IgD-negative memory B cell (primary cell): ENCODE data around the gene CORT. TPM values are rescaled to one million over a fixed set of nuclear protein-coding genes. Genes with fewer than 3 reads are reported as not detected.
A peak's percentile ranks its signal among the peaks of the same experiment; 100 is the strongest.
"Not testable (repeated sequence)": the region's sequence is repeated elsewhere in the genome, so short reads cannot be mapped to it uniquely, and the experiment has no call there.

Experiments
- H3K27ac Mint-ChIP-seq, 3 donors: one replicate each; pipeline ENCODE4 v1.8.0; 2020 to 2022; ENCODE audit warnings: mild to moderate bottlenecking in 3 of 3, mixed read lengths in 3 of 3, moderate library complexity in 1 of 3
- H3K27me3 Mint-ChIP-seq: one replicate; pipeline ENCODE4 v1.8.0; 2021; ENCODE audit warnings: mixed read lengths
- H3K36me3 Mint-ChIP-seq: one replicate; pipeline ENCODE4 v1.8.0; 2020; ENCODE audit warnings: mild to moderate bottlenecking, mixed read lengths
- H3K4me1 Mint-ChIP-seq, 3 donors: one replicate each; pipeline ENCODE4 v1.8.0; 2020 to 2022; ENCODE audit warnings: mixed read lengths in 3 of 3, mild to moderate bottlenecking in 1 of 3
- H3K4me3 Mint-ChIP-seq, 4 donors: one replicate each; pipeline ENCODE4 v1.8.0; 2020 to 2022; ENCODE audit warnings: mild to moderate bottlenecking in 4 of 4, mixed read lengths in 4 of 4, moderate library complexity in 3 of 4
- H3K9me3 Mint-ChIP-seq, 3 donors: one replicate each; pipeline ENCODE4 v1.8.0; 2020 to 2021; ENCODE audit warnings: mixed read lengths in 3 of 3, mild to moderate bottlenecking in 1 of 3
- polyA plus RNA-seq: library from polyadenylated mRNA; unstranded; fragments of 300-500 nt; fragmentation: Illumina TruSeq; gene quantifications from one replicate; pipeline ENCODE4 v1.2.3, GENCODE V29; 2021

The CORT gene, protein sequence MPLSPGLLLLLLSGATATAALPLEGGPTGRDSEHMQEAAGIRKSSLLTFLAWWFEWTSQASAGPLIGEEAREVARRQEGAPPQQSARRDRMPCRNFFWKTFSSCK
- polyA plus RNA-seq = not detected

DNA sequence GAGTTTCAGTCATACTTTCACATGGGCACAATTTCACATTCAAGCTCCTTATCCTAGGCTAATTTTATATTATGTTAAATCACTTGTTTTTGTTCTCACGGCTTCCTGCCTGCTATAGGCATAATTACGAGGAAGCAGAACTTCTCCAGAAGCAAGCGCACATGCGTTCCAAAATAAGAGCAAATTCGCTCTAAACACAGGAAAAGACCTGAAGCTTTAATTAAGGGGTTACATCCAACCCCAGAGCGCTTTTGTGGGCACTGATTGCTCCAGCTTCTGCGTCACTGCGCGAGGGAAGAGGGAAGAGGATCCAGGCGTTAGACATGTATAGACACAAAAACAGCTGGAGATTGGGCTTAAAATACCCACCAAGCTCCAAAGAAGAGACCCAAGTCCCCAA is at the start of gene CORT:
CORT (plus strand) TSS at position 281 of the 400 bp plus-strand sequence. CDS start 193 bp downstream, outside the sequence.
- Mint-ChIP-seq H3K9me3 (no peaks in the 10 kb centered on the region), H3K27me3 (no peaks in the 10 kb centered on the region), H3K4me3 (no peak within 1 kb of the TSS), H3K4me1 (no peaks in the 10 kb centered on the region), H3K36me3 (no peaks in the 10 kb centered on the region), H3K27ac (no peak within 1 kb of the TSS)

DNA sequence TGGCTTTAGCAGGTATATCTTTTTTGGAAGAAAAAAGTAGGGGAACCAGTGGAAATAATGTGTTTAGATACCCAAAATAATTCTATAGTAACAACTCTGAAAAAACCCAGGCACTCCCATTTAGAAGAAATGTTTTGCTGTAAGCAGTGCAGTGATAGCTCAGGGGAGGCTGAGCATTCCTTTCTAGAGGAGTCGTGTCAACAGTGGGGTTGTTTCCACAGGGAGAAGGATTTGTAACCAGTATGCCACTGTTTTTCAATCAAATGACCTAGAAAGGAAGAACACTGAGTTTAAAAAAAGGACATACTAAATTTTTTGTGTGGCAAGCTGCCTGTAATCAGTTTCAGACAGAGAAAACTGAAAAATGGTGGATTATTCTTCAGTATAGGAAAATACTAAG is 48.5 kb upstream of the CORT start:
- peak overlapping the region in 1 of 4 donors; percentile 41 for H3K4me3 Mint-ChIP-seq

DNA sequence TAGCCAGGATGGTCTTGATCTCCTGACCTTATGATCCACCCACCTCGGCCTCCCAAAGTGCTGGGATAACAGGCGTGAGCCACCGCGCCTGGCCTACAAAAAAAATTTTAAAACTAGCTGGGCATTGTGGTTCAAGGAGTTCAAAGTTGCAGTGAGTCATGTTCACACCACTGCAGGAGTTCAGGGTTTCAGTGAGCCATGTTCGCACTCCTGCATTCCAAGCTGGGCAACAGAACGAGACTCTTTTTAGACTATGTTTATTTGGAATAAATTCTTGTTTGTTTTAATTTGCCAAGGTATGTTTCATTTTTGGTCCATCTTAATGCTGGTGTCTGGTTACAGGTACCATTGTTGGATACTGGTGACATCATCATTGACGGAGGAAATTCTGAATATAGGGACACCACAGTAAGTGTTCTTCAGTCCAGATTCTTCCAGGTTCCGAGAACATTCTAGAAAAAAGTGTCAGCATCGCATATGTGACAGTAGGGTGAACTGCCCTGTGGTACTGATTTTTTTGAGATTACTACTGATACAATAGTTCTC is 47.0 kb upstream of the CORT start:
- Mint-ChIP-seq H3K27ac (no peak overlapping the region), H3K36me3 (peaks cover 7% of the 10 kb centered on the region), H3K9me3 (no peaks in the 10 kb centered on the region), H3K4me3 (peak overlapping the region in 1 of 4 donors; percentile 7), H3K27me3 (no peaks in the 10 kb centered on the region), H3K4me1 (peaks cover 10 to 15% (median 14%) of the 10 kb centered on the region in 3 donors)

More for the DNA sequence above, 48.5 kb upstream of the CORT start:
- Mint-ChIP-seq H3K4me1 (peaks cover 10 to 17% (median 15%) of the 10 kb centered on the region in 3 donors), H3K27me3 (no peaks in the 10 kb centered on the region), H3K27ac (no peak overlapping the region), H3K9me3 (no peaks in the 10 kb centered on the region), H3K36me3 (peaks cover 7% of the 10 kb centered on the region)

DNA sequence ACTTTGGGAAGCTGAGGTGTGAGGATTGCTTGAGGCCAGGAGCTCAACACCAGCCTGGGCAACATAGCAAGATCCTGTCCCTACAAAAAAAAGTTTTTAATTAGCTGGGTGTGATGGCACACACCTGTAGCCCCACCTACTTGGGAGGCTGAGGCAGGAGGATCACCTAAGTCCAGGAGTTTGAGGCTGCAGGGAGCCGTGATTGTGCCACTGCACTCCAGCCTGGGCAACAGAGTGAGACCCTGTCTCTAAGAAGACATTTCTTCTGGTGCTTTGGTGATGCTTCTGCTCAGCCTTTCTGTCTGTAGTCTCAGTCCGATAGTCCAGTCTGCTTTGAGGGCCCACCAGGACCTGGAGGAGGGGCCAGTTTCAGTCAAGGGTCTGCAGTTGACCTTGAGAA is 42.6 kb upstream of the CORT start:
- H3K27me3 Mint-ChIP-seq = no peaks in the 10 kb centered on the region
- H3K27ac Mint-ChIP-seq = no peak overlapping the region
- peaks cover 7% of the 10 kb centered on the region for H3K36me3 Mint-ChIP-seq
- no peak overlapping the region for H3K4me3 Mint-ChIP-seq
- peaks cover 0 to 4% (median 0%) of the 10 kb centered on the region in 3 donors for H3K4me1 Mint-ChIP-seq
- H3K9me3 Mint-ChIP-seq = no peaks in the 10 kb centered on the region

DNA sequence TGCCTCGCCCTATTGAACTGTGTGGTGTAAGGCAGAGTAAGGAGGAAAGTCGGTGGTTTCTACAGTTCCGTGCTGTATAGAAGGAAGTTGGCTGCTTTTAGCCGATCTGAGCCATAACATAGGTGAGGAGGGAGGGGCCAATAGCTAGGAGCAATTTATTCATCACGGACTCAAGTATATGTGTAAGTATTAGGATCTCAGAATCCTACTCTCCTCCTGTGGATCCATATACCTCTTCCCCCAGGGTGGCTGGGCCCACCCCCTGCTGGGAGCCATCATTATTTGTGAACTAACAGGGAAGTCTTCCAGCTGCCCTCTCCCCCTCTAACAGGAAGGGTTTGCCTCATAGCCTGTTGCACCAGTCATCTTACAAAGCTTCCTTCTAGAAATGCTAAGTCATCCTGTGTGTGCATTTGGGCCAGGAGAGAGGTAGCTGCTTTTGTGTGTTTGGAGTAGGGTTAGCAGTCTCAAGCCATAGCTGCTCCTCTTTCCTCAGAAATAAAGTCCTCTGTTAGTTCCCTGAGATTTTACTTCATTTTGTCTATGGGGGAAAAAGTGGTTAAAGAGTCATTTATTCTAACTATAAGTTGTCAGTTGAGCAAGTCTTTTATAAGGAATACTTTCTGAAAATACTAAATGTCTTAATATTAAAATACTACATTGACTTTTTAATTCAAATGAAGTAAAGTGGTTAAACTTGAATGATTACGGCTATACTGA is 34.5 kb upstream of the CORT start:
- Mint-ChIP-seq H3K4me3 (no peak overlapping the region), H3K36me3 (peaks cover 11% of the 10 kb centered on the region), H3K27me3 (no peaks in the 10 kb centered on the region), H3K9me3 (no peaks in the 10 kb centered on the region), H3K27ac (no peak overlapping the region), H3K4me1 (no peaks in the 10 kb centered on the region)

DNA sequence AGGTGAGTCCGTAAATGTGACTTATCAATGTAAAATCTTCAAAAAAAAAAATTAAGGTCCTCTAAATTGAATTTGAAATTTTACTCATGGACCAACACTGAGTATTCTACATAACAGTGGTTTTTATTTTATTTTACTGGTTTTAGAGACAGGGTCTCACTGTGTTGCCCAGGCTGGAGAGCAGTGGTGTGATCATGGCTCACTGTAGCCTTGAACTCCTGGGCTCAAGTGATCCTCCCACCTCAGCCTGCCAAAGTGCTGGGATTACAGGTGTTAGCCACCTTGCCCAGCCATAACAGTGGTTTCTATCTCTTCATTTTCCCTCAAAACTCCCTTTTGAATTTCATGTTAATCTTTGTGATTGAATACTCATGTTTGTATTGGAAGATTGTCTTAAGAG is 33.9 kb upstream of the CORT start:
- H3K27ac Mint-ChIP-seq, H3K27me3 Mint-ChIP-seq, H3K9me3 Mint-ChIP-seq, H3K4me1 Mint-ChIP-seq, H3K4me3 Mint-ChIP-seq: not testable (repeated sequence)
- peaks cover 11% of the 10 kb centered on the region for H3K36me3 Mint-ChIP-seq

DNA sequence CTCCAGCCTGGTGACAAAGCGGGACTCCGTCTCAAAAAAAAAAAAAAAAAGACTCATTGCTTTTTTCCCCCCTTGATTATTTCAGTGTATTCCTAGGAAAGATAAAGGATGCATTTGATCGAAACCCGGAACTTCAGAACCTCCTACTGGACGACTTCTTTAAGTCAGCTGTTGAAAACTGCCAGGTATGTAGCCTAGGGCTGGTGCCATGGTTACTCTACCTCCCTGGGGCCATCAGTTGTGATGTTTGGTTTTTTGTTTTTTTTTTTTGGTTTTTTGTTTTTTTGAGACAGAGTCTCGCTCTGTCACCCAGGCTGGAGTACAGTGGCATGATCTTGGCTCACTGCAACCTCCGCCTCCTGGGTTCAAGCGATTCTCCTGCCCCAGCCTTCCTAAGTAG is 31.1 kb upstream of the CORT start:
- Mint-ChIP-seq H3K27ac (peak overlapping the region in 1 of 3 donors; percentile 59), H3K36me3 (peaks cover 11% of the 10 kb centered on the region)
- not testable (repeated sequence) for H3K27me3 Mint-ChIP-seq, H3K4me1 Mint-ChIP-seq, H3K4me3 Mint-ChIP-seq, H3K9me3 Mint-ChIP-seq

DNA sequence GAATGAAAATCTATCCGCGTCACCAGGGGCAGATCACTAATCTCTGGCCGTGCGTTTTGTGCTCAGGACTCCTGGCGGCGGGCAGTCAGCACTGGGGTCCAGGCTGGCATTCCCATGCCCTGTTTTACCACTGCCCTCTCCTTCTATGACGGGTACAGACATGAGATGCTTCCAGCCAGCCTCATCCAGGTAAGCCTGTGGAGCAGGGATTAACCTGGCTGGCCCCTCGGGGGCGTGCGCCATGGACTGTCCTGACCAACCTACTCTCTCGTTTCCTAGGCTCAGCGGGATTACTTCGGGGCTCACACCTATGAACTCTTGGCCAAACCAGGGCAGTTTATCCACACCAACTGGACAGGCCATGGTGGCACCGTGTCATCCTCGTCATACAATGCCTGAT is 30.5 kb upstream of the CORT start:
- no peaks in the 10 kb centered on the region for H3K9me3 Mint-ChIP-seq
- peaks cover 11% of the 10 kb centered on the region for H3K36me3 Mint-ChIP-seq

DNA sequence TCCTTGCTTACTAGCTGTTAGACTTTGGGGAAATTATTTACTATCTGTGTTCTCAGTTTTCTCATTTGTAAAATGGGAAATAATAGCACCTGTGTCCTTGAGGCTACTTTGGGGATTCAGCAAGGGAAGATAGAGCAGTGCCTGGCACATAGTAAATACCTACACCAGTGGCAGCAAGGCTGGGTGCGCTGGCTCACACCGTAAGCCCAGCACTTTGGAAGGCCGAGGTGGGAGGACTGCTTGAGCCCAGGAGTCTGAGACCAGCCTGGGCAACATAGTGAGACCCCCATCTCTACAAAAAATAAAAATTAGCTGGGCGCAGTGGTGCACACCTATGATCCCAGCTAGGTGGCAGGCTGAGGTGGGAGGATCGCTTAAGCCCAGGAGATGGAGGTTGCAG is 28.2 kb upstream of the CORT start:
- no peak overlapping the region for H3K27ac Mint-ChIP-seq
- peaks cover 11% of the 10 kb centered on the region for H3K36me3 Mint-ChIP-seq
- no peaks in the 10 kb centered on the region for H3K27me3 Mint-ChIP-seq
- H3K9me3 Mint-ChIP-seq = no peaks in the 10 kb centered on the region
- H3K4me1 Mint-ChIP-seq = no peaks in the 10 kb centered on the region
- no peak overlapping the region for H3K4me3 Mint-ChIP-seq

More for the DNA sequence above, 30.5 kb upstream of the CORT start:
- Mint-ChIP-seq H3K27me3 (no peaks in the 10 kb centered on the region), H3K27ac (peak overlapping the region in 1 of 3 donors; percentile 59), H3K4me3 (no peak overlapping the region), H3K4me1 (no peaks in the 10 kb centered on the region)

DNA sequence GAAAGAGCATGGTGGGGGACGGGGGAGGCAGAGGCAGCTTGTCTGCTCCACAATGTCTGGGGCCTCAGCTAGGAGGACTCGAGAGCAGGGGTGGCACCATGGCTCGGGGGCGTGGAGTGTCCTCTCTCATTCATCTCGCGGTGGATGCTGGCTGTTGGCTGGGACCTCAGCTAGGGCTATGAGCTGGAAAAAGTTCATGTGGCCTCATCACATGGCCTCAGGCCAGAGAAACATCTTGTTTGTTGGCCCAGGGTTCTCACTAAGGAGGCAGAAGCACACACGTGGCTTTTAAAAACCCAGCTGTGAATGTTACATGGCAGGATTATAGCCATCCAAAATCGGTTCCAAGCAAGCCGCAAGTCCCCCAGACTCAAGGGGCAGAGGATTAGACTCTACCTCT is 25.8 kb upstream of the CORT start:
- Mint-ChIP-seq H3K4me3 (no peak overlapping the region), H3K4me1 (peaks cover 0 to 2% (median 2%) of the 10 kb centered on the region in 3 donors), H3K36me3 (peaks cover 6% of the 10 kb centered on the region), H3K9me3 (no peaks in the 10 kb centered on the region), H3K27me3 (no peaks in the 10 kb centered on the region), H3K27ac (no peak overlapping the region)

DNA sequence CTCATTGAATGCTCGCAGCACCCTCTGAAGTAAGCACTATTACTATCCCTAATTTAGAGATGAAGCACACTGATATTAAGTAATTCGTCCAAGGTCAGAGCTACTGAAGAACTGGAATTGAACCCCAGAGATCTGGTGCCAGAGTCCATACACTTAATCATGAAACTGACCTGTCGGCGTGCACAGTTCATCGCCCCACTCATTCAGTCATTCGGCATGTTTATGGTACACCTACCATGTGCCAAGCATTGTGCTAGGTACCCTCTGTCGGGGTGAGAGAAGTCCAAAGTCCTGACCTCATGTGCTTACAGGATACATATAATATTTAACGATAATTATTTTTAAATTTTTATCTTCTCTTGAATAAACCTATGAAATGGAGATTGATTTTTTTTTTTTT is 25.2 kb upstream of the CORT start:
- Mint-ChIP-seq H3K9me3 (no peaks in the 10 kb centered on the region), H3K36me3 (peaks cover under 1% of the 10 kb centered on the region), H3K27ac (no peak overlapping the region), H3K27me3 (no peaks in the 10 kb centered on the region), H3K4me1 (peaks cover 0 to 4% (median 2%) of the 10 kb centered on the region in 3 donors), H3K4me3 (no peak overlapping the region)

DNA sequence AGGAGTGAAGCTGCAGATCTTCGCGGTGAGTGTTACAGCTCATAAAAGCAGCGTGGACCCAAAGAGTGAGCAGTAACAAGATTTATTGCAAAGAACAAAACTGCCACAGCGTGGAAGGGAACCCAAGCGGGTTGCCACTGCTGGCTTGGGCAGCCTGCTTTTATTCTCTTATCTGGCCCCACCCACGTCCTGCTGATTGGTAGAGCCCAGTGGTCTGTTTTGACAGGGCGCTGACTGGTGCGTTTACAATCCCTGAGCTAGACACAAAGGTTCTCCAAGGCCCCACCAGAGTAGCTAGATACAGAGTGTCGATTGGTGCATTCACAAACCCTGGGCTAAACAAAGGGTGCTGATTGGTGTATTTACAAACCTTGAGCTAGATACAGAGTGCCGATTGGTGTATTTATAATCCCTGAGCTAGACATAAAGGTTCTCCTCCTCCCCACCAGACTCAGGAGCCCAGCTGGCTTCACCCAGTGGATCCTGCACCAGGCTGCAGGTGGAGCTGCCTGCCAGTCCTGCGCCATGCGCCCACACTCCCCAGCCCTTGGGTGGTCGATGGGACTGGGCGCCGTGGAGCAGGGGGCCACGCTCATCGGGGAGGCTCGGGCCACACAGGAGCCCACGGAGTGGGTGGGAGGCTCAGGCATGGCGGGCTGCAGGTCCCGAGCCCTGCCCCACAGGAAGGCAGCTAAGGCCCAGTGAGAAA is 23.9 kb upstream of the CORT start:
- H3K27ac Mint-ChIP-seq, H3K36me3 Mint-ChIP-seq, H3K27me3 Mint-ChIP-seq, H3K4me3 Mint-ChIP-seq, H3K9me3 Mint-ChIP-seq: not testable (repeated sequence)
- H3K4me1 Mint-ChIP-seq = peaks cover 3 to 12% (median 7%) of the 10 kb centered on the region in 3 donors

DNA sequence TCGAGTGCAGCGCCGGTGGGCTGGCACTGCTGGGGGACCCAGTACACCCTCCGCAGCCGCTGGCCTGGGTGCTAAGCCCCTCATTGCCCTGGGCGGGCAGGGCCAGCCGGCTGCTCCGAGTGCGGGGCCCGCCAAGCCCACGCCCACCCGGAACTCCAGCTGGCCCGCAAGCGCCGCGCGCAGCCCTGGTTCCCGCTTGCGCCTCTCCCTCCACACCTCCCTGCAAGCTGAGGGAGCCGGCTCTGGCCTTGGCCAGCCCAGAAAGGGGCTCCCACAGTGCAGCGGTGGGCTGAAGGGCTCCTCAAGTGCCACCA is 23.3 kb upstream of the CORT start:
- not testable (repeated sequence) for H3K9me3 Mint-ChIP-seq, H3K4me3 Mint-ChIP-seq, H3K27me3 Mint-ChIP-seq, H3K27ac Mint-ChIP-seq, H3K36me3 Mint-ChIP-seq
- H3K4me1 Mint-ChIP-seq = peaks cover 6 to 16% (median 12%) of the 10 kb centered on the region in 3 donors

DNA sequence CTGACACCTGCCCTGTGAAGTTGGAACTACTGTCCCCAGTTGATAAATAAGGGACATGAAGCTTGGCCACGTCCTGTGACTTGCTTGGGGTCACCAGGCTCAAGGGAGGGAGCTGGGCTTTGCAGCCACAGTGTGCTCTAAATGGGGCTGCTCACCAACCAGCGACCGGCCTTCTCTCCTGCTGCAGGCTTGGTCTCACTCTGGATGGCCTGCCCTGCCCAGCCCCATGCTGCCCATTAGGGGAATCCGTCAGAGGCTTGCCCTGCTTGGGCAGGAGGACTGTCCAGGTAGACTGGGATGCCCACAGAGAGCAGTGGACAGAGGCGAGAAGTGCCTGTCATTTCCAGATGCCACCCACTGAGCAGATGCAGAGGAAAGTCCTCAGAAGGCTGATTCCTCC is 20.8 kb upstream of the CORT start:
- peak overlapping the region in 2 of 4 donors; percentile 39 to 68 for H3K4me3 Mint-ChIP-seq
- H3K27ac Mint-ChIP-seq = peak overlapping the region in 2 of 3 donors; percentile 39 to 97
- peaks cover 15 to 19% (median 18%) of the 10 kb centered on the region in 3 donors for H3K4me1 Mint-ChIP-seq
- H3K36me3 Mint-ChIP-seq = no peaks in the 10 kb centered on the region
- H3K9me3 Mint-ChIP-seq = no peaks in the 10 kb centered on the region
- H3K27me3 Mint-ChIP-seq = no peaks in the 10 kb centered on the region

DNA sequence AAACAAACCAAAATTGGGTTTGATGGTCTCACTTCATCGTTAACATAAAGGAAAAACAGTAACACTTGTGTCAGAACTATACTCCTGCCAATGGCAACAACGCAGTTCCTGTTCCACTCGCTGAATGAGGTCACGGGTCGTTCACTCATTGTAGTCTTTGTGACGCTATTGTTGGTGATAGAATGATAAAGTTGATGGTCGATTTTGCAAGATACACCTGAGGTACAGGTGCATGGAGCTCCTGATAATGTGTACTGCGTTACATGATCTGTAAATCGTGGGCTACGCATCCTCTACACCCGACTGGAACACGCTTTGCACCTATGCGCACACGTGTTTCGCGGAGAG is 20.0 kb upstream of the CORT start:
- peak overlapping the region; percentile 87 to 99 (median 97) for H3K27ac Mint-ChIP-seq
- H3K4me1 Mint-ChIP-seq = peaks cover 18 to 20% (median 19%) of the 10 kb centered on the region in 3 donors
- peak overlapping the region; percentile 89 to 96 (median 92) for H3K4me3 Mint-ChIP-seq
- H3K9me3 Mint-ChIP-seq = no peaks in the 10 kb centered on the region
- no peaks in the 10 kb centered on the region for H3K36me3 Mint-ChIP-seq
- H3K27me3 Mint-ChIP-seq = no peaks in the 10 kb centered on the region
